Erythroblast (primary cell): ENCODE results near the gene AKT3.

Source experiments
- GATA1 ChIP-seq: IDR thresholded peaks from 2 replicates; pipeline ENCODE4 v1.6.1; 2011; ENCODE audit warnings: low read depth, mild to moderate bottlenecking, control low read depth, low read length, moderate library complexity
- POLR2A ChIP-seq: IDR thresholded peaks from 2 replicates; pipeline ENCODE4 v1.6.1; 2011; ENCODE audit warnings: mild to moderate bottlenecking, low read length

DNA sequence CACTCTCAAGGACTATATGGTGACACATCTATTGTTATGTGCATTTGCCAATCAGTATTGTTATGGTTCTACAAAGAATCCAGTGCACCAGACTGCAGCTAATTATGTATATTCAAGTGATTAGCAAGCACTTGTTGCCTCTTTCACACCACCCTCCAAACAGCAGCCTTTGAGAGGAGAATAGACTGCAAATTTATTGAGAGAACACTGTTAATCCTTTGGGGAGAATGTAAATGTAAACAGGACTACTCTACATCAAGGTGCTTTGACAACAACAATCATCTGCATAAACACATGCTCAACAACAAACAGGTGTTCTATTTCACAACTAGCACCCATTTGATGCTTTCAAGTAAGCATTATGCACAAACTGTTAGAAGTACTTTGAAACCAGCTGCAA, 117.4 kb downstream of the AKT3 start:
- no peak for TF ChIP-seq POLR2A
- TF ChIP-seq GATA1 = no peak
